Adrenal gland (tissue), 5 donors: ENCODE measurements around the gene MED1.

ENCODE experiments used
- POLR2A ChIP-seq, 2 donors: fragments of 450-650 bp; IDR thresholded peaks; one replicate each; pipeline ENCODE4 v1.6.1; 2017; ENCODE audit warnings: antibody characterized with exemption in 2 of 2, mild to moderate bottlenecking in 2 of 2, moderate library complexity in 1 of 2
- TF ChIP-seq, protein P1 (sequence below), 6 experiments: fragments of 450-650 bp in 4 of 6; fragments of 200-600 bp in 2 of 6; sonication (generic) in 1 of 6; IDR thresholded peaks; 1 replicate in 5 of 6; 2 replicates in 1 of 6; pipeline versions ENCODE4 v1.5.1 to v1.8.0; 2016 to 2021; ENCODE audit warnings: antibody characterized with exemption in 6 of 6, mild to moderate bottlenecking in 2 of 6, moderate library complexity in 1 of 6
- donor health status: DM: no; HTN: no; CAD: no.

DNA sequence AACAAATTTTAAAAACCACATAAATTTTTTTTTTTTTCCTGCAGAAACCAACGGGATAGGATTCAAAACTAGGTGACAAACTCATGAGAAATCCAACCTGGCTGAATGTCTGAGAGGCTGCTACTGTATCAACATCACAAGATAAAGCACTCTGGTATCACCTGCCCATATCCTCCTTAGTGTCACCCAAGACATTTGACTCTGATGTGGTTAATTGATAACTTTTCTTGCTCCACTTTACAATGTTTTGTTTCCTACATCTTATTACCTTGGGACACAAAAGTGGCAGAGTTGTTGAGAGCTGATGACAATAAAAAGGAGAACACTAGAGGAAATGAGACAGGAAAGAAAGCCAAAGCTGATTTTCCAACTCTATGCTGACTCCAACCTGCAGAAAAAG lies 45.6 kb downstream of the MED1 start:
- no peak for TF ChIP-seq POLR2A (IDR thresholded peaks at IDR 0.05)
- TF ChIP-seq, protein P1, sequence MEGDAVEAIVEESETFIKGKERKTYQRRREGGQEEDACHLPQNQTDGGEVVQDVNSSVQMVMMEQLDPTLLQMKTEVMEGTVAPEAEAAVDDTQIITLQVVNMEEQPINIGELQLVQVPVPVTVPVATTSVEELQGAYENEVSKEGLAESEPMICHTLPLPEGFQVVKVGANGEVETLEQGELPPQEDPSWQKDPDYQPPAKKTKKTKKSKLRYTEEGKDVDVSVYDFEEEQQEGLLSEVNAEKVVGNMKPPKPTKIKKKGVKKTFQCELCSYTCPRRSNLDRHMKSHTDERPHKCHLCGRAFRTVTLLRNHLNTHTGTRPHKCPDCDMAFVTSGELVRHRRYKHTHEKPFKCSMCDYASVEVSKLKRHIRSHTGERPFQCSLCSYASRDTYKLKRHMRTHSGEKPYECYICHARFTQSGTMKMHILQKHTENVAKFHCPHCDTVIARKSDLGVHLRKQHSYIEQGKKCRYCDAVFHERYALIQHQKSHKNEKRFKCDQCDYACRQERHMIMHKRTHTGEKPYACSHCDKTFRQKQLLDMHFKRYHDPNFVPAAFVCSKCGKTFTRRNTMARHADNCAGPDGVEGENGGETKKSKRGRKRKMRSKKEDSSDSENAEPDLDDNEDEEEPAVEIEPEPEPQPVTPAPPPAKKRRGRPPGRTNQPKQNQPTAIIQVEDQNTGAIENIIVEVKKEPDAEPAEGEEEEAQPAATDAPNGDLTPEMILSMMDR (IDR thresholded peaks at IDR 0.05), result no peak
